SK-N-MC (cell line): ENCODE measurements around the gene TIMD4.

Experiments
- DNase-seq: peaks from one replicate; pipeline ENCODE4 v3.0.0-alpha.2; 2011; ENCODE audit warnings: low read depth, low spot score
- H3K27ac ChIP-seq: fragments of 200-600 bp; sonication (generic); 2 replicates; pipeline ENCODE4 v1.5.1; 2016; ENCODE audit warnings: mixed run types
- H3K36me3 ChIP-seq: fragments of 200-600 bp; sonication (generic); 2 replicates; pipeline ENCODE4 v1.6.1; 2017; ENCODE audit warnings: antibody characterized with exemption, low read length, mixed read lengths; ENCODE audit not compliant: insufficient read depth
- H3K4me3 ChIP-seq: fragments of 200-600 bp; sonication (generic); 2 replicates; pipeline ENCODE4 v1.5.1; 2016
- H3K9ac ChIP-seq: fragments of 200-600 bp; sonication (generic); 2 replicates; pipeline ENCODE4 v1.8.0; 2017; ENCODE audit warnings: mixed run types, mixed read lengths; ENCODE audit not compliant: insufficient read length
- H3K9me3 ChIP-seq: fragments of 200-600 bp; sonication (generic); 2 replicates; pipeline ENCODE4 v1.6.1; 2017; ENCODE audit warnings: low read depth, mild to moderate bottlenecking, antibody characterized with exemption, low read length, moderate library complexity, mixed read lengths
- EZH2 ChIP-seq: fragments of 200-600 bp; sonication (generic); IDR thresholded peaks from one replicate; pipeline ENCODE4 v1.6.1; 2017; ENCODE audit warnings: antibody characterized with exemption
- FOXP2 ChIP-seq: optimal IDR thresholded peaks from 2 replicates; pipeline ENCODE3; 2011; ENCODE audit warnings: mild to moderate bottlenecking, moderate library complexity; ENCODE audit not compliant: insufficient read depth; ENCODE audit errors: extremely low read length, control extremely low read depth
- POLR2AphosphoS5 ChIP-seq: IDR thresholded peaks from 2 replicates; pipeline ENCODE4 v1.6.1; 2012; ENCODE audit warnings: mild to moderate bottlenecking, low read depth, low read length, borderline replicate concordance

Gene TIMD4

GRCh38 chr5:156888520-156888919 is 74.5 kb downstream of the TIMD4 start:
- no peaks in the 10 kb centered on the region for H3K36me3 ChIP-seq
- no peak overlapping the region for H3K27ac ChIP-seq
- no peak for DNase-seq
- TF ChIP-seq FOXP2 (no peak), POLR2AphosphoS5 (no peak), EZH2 (no peak)
- no peak overlapping the region for H3K9ac ChIP-seq
- H3K4me3 ChIP-seq, result no peak overlapping the region
- no peaks in the 10 kb centered on the region for H3K9me3 ChIP-seq

- Histone ChIP-seq H3K27ac (no peak overlapping the region), H3K36me3 (no peaks in the 10 kb centered on the region), H3K4me3 (no peak overlapping the region), H3K9me3 (no peaks in the 10 kb centered on the region), H3K9ac (no peak overlapping the region)
- TF ChIP-seq POLR2AphosphoS5 (no peak), FOXP2 (no peak), EZH2 (no peak)
- no peak for DNase-seq
These were observed 79.6 kb downstream of the TIMD4 start for GRCh38 chr5:156883316-156883875.

- no peak overlapping the region for H3K9ac ChIP-seq
- no peaks in the 10 kb centered on the region for H3K9me3 ChIP-seq
- no peak for DNase-seq
- no peak for TF ChIP-seq EZH2
- H3K27ac ChIP-seq, result no peak overlapping the region
- no peaks in the 10 kb centered on the region for H3K36me3 ChIP-seq
- H3K4me3 ChIP-seq, result no peak overlapping the region
These were observed 83.3 kb downstream of the TIMD4 start for GRCh38 chr5:156879665-156880285.

- H3K4me3 ChIP-seq, result no peak overlapping the region
- no peaks in the 10 kb centered on the region for H3K9me3 ChIP-seq
- no peak for DNase-seq
- H3K36me3 ChIP-seq, result no peaks in the 10 kb centered on the region
- TF ChIP-seq FOXP2 (no peak), EZH2 (no peak), POLR2AphosphoS5 (no peak)
- no peak overlapping the region for H3K27ac ChIP-seq
- no peak overlapping the region for H3K9ac ChIP-seq
These were observed 91.8 kb downstream of the TIMD4 start for GRCh38 chr5:156871212-156871611.

GRCh38 chr5:156870498-156870839 is 92.6 kb downstream of the TIMD4 start:
- no peak for DNase-seq
- Histone ChIP-seq H3K9ac (no peak overlapping the region), H3K4me3 (no peak overlapping the region), H3K27ac (no peak overlapping the region), H3K36me3 (no peaks in the 10 kb centered on the region), H3K9me3 (no peaks in the 10 kb centered on the region)
- TF ChIP-seq EZH2, result no peak
- TF ChIP-seq FOXP2, result no peak
- no peak for TF ChIP-seq POLR2AphosphoS5
